Omental fat pad (tissue), 4 donors: ENCODE data around the gene LCE3C. TPM values are rescaled to one million over a fixed set of nuclear protein-coding genes. Genes with fewer than 3 reads are reported as not detected.
"Not testable (repeated sequence)": the region's sequence is repeated elsewhere in the genome, so short reads cannot be mapped to it uniquely, and the experiment has no call there.

ENCODE experiments used
- ATAC-seq: fragments of 150-250 bp; one replicate; pipeline ENCODE4 v1.9.1; 2016; ENCODE audit warnings: mild to moderate bottlenecking, moderate library complexity; ENCODE audit not compliant: low FRiP score
- DNase-seq: peaks from one replicate; pipeline ENCODE4 v3.0.0-alpha.2; 2019; ENCODE audit warnings: low spot score
- CTCF ChIP-seq, 3 donors: fragments of 450-650 bp; IDR thresholded peaks; one replicate each; pipeline ENCODE4 v1.5.1; 2016 to 2017; ENCODE audit warnings: antibody characterized with exemption in 3 of 3, mild to moderate bottlenecking in 3 of 3, moderate library complexity in 2 of 3
- total RNA-seq, 4 donors: library from RNA; depleted of rRNA; stranded (reverse); fragments of >200 nt; gene quantifications; one replicate each; pipeline ENCODE4 v1.1.0, GENCODE V29; 2016

Gene LCE3C
- not detected for total RNA-seq

GRCh38 chr1:152599934-152600333 is at the start of gene LCE3C:
Gene LCE3C (plus strand): TSS chr1:152600234. CDS start chr1:152600732, 498 bp downstream.
- DNase-seq, result no peak
- ATAC-seq, result no peak
- TF ChIP-seq CTCF (IDR thresholded peaks at IDR 0.05), result no peak

GRCh38 chr1:152565115-152565514 is 34.9 kb upstream of the LCE3C start:
- no peak for TF ChIP-seq CTCF (IDR thresholded peaks at IDR 0.05)
- DNase-seq (no peak), ATAC-seq (no peak)

GRCh38 chr1:152565535-152566215 is 34.4 kb upstream of the LCE3C start:
- no peak for TF ChIP-seq CTCF (IDR thresholded peaks at IDR 0.05)
- no peak for DNase-seq

GRCh38 chr1:152566681-152567080 is 33.4 kb upstream of the LCE3C start, which contains the start of gene LCE3E:
Gene LCE3E (minus strand): TSS chr1:152566780. CDS start chr1:152566208, 572 bp downstream.
- ATAC-seq (no peak), DNase-seq (no peak)
- TF ChIP-seq CTCF (IDR thresholded peaks at IDR 0.05), result no peak

More at GRCh38 chr1:152565535-152566215, 34.4 kb upstream of the LCE3C start:
- no peak for ATAC-seq

GRCh38 chr1:152577168-152577567 is 22.9 kb upstream of the LCE3C start:
- no peak for TF ChIP-seq CTCF (IDR thresholded peaks at IDR 0.05)
- DNase-seq, result no peak
- ATAC-seq, result no peak

GRCh38 chr1:152579526-152579925 is 20.5 kb upstream of the LCE3C start:
- DNase-seq, ATAC-seq: not testable (repeated sequence)

- DNase-seq (no peak), ATAC-seq (no peak)
- no peak for TF ChIP-seq CTCF (IDR thresholded peaks at IDR 0.05)
These were observed 19.6 kb upstream of the LCE3C start, which contains the start of gene LCE3D for GRCh38 chr1:152580433-152580832. Gene LCE3D (minus strand): TSS chr1:152580516. CDS start chr1:152579936, 580 bp downstream.
